NT2/D1 (cell line): ENCODE data around the gene FER.

Source experiments
- SUZ12 ChIP-seq: IDR thresholded peaks from 2 replicates; pipeline ENCODE4 v1.6.1; 2011; ENCODE audit not compliant: insufficient read length, insufficient read depth; ENCODE audit errors: extremely low read depth
- YY1 ChIP-seq: IDR thresholded peaks from 2 replicates; pipeline ENCODE4 v1.6.1; 2011; ENCODE audit not compliant: insufficient read length, insufficient read depth
- ZNF274 ChIP-seq: IDR thresholded peaks from 2 replicates; pipeline ENCODE4 v1.6.1; 2011; ENCODE audit warnings: mild to moderate bottlenecking, low read depth, low read length

- TF ChIP-seq YY1: no peak
- TF ChIP-seq ZNF274: no peak
- no peak for TF ChIP-seq SUZ12
Measured at GRCh38 chr5:108703313-108703712, 44.4 kb upstream of the FER start.
